MM.1S (cell line): ENCODE measurements around the gene TPR.

Experiments
- DNase-seq: peaks from one replicate; pipeline ENCODE4 v3.0.0-alpha.2; 2015
- H2AFZ ChIP-seq: fragments of 300-600 bp; sonication (generic); 2 replicates; pipeline ENCODE4 v1.6.0; 2016; ENCODE audit warnings: antibody characterized with exemption, low read length
- H3F3A ChIP-seq: fragments of 300-600 bp; sonication (generic); 2 replicates; pipeline ENCODE4 v1.6.1; 2016; ENCODE audit warnings: mild to moderate bottlenecking, antibody characterized with exemption, low read length, moderate library complexity, mixed read lengths; ENCODE audit not compliant: insufficient read depth
- H3K27ac ChIP-seq: fragments of 300-600 bp; sonication (generic); 2 replicates; pipeline ENCODE4 v1.5.1; 2016; ENCODE audit warnings: mild to moderate bottlenecking, low read length
- H3K27me3 ChIP-seq: fragments of 300-600 bp; sonication (generic); replicated peaks from 2 replicates; pipeline ENCODE4 v1.6.0; 2016; ENCODE audit warnings: low read length; ENCODE audit not compliant: insufficient read depth
- H3K36me3 ChIP-seq: fragments of 300-600 bp; sonication (generic); replicated peaks from 2 replicates; pipeline ENCODE4 v1.6.1; 2016; ENCODE audit warnings: mild to moderate bottlenecking, low read length, mixed read lengths; ENCODE audit not compliant: insufficient read depth
- H3K4me1 ChIP-seq: fragments of 300-600 bp; sonication (generic); 2 replicates; pipeline ENCODE4 v1.6.1; 2016; ENCODE audit warnings: low read length, mixed read lengths
- H3K4me2 ChIP-seq: fragments of 300-600 bp; sonication (generic); 2 replicates; pipeline ENCODE4 v1.6.0; 2016; ENCODE audit warnings: low read depth, low read length
- H3K4me3 ChIP-seq: fragments of 300-600 bp; sonication (generic); 2 replicates; pipeline ENCODE4 v1.5.1; 2016; ENCODE audit warnings: low read length, mixed read lengths
- H3K79me2 ChIP-seq: fragments of 300-600 bp; sonication (generic); 2 replicates; pipeline ENCODE4 v1.6.1; 2016; ENCODE audit warnings: mixed run types, low read length, mixed read lengths
- H3K9ac ChIP-seq: fragments of 300-600 bp; sonication (generic); 2 replicates; pipeline ENCODE4 v1.6.1; 2016; ENCODE audit warnings: low read length, mixed read lengths
- H3K9me2 ChIP-seq: fragments of 300-600 bp; sonication (generic); replicated peaks from 2 replicates; pipeline ENCODE4 v1.6.1; 2016; ENCODE audit warnings: mild to moderate bottlenecking, low read length, mixed read lengths; ENCODE audit not compliant: insufficient read depth
- H3K9me3 ChIP-seq: fragments of 300-600 bp; sonication (generic); replicated peaks from 2 replicates; pipeline ENCODE4 v1.6.1; 2016; ENCODE audit warnings: mild to moderate bottlenecking, low read length, mixed read lengths; ENCODE audit not compliant: insufficient read depth
- H4K20me1 ChIP-seq: fragments of 300-600 bp; sonication (generic); 2 replicates; pipeline ENCODE4 v1.6.1; 2016; ENCODE audit warnings: mild to moderate bottlenecking, low read length, moderate library complexity, mixed read lengths; ENCODE audit not compliant: insufficient read depth
- EZH2 ChIP-seq: fragments of 300-600 bp; sonication (generic); optimal IDR thresholded peaks from 2 replicates; pipeline ENCODE3; 2017; ENCODE audit warnings: low read depth, mild to moderate bottlenecking, antibody characterized with exemption, low read length, mixed read lengths
- EZH2phosphoT487 ChIP-seq: fragments of 300-600 bp; sonication (generic); IDR thresholded peaks from 2 replicates; pipeline ENCODE4 v1.6.1; 2018; ENCODE audit warnings: antibody characterized with exemption, low read length
- TF ChIP-seq, protein P1 (sequence below): fragments of 300-600 bp; sonication (generic); IDR thresholded peaks from 2 replicates; pipeline ENCODE4 v1.5.1; 2016; ENCODE audit warnings: antibody characterized with exemption, low read length, mixed read lengths

The TPR gene

DNA sequence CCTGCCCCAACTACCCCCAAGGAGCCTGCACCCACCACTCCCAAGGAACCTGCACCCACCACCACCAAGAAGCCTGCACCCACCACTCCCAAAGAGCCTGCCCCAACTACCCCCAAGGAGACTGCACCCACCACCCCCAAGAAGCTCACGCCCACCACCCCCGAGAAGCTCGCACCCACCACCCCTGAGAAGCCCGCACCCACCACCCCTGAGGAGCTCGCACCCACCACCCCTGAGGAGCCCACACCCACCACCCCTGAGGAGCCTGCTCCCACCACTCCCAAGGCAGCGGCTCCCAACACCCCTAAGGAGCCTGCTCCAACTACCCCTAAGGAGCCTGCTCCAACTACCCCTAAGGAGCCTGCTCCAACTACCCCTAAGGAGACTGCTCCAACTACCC lies 67.6 kb downstream of the TPR start:
- Histone ChIP-seq H3K4me3 (no peak overlapping the region), H3K9me3 (no peaks in the 10 kb centered on the region), H3K79me2 (no peaks in the 10 kb centered on the region), H3K9ac (no peak overlapping the region), H3K36me3 (peaks cover 4% of the 10 kb centered on the region; the same call in 1 of the 2 replicates), H4K20me1 (no peaks in the 10 kb centered on the region), H3F3A (no peaks in the 10 kb centered on the region), H3K4me1 (no peaks in the 10 kb centered on the region), H3K9me2 (no peaks in the 10 kb centered on the region), H2AFZ (no peak overlapping the region), H3K27ac (no peak overlapping the region), H3K27me3 (no peaks in the 10 kb centered on the region), H3K4me2 (no peak overlapping the region)
- DNase-seq, result no peak
- no peak for TF ChIP-seq EZH2phosphoT487
- no peak for TF ChIP-seq EZH2
- TF ChIP-seq, protein P1, sequence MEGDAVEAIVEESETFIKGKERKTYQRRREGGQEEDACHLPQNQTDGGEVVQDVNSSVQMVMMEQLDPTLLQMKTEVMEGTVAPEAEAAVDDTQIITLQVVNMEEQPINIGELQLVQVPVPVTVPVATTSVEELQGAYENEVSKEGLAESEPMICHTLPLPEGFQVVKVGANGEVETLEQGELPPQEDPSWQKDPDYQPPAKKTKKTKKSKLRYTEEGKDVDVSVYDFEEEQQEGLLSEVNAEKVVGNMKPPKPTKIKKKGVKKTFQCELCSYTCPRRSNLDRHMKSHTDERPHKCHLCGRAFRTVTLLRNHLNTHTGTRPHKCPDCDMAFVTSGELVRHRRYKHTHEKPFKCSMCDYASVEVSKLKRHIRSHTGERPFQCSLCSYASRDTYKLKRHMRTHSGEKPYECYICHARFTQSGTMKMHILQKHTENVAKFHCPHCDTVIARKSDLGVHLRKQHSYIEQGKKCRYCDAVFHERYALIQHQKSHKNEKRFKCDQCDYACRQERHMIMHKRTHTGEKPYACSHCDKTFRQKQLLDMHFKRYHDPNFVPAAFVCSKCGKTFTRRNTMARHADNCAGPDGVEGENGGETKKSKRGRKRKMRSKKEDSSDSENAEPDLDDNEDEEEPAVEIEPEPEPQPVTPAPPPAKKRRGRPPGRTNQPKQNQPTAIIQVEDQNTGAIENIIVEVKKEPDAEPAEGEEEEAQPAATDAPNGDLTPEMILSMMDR, result no peak

DNA sequence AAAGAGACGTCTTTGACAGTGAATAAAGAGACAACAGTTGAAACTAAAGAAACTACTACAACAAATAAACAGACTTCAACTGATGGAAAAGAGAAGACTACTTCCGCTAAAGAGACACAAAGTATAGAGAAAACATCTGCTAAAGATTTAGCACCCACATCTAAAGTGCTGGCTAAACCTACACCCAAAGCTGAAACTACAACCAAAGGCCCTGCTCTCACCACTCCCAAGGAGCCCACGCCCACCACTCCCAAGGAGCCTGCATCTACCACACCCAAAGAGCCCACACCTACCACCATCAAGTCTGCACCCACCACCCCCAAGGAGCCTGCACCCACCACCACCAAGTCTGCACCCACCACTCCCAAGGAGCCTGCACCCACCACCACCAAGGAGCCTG lies 68.5 kb downstream of the TPR start:
- Histone ChIP-seq H3F3A (no peaks in the 10 kb centered on the region), H3K4me3 (no peak overlapping the region), H3K9me3 (no peaks in the 10 kb centered on the region), H4K20me1 (no peaks in the 10 kb centered on the region), H3K27ac (no peak overlapping the region), H3K4me1 (no peaks in the 10 kb centered on the region), H2AFZ (no peak overlapping the region), H3K36me3 (no peaks in the 10 kb centered on the region), H3K9ac (no peak overlapping the region), H3K79me2 (no peaks in the 10 kb centered on the region), H3K4me2 (no peak overlapping the region), H3K27me3 (no peaks in the 10 kb centered on the region), H3K9me2 (no peaks in the 10 kb centered on the region)
- TF ChIP-seq EZH2phosphoT487 (no peak), EZH2 (no peak)
- TF ChIP-seq, protein P1, result no peak
- no peak for DNase-seq

DNA sequence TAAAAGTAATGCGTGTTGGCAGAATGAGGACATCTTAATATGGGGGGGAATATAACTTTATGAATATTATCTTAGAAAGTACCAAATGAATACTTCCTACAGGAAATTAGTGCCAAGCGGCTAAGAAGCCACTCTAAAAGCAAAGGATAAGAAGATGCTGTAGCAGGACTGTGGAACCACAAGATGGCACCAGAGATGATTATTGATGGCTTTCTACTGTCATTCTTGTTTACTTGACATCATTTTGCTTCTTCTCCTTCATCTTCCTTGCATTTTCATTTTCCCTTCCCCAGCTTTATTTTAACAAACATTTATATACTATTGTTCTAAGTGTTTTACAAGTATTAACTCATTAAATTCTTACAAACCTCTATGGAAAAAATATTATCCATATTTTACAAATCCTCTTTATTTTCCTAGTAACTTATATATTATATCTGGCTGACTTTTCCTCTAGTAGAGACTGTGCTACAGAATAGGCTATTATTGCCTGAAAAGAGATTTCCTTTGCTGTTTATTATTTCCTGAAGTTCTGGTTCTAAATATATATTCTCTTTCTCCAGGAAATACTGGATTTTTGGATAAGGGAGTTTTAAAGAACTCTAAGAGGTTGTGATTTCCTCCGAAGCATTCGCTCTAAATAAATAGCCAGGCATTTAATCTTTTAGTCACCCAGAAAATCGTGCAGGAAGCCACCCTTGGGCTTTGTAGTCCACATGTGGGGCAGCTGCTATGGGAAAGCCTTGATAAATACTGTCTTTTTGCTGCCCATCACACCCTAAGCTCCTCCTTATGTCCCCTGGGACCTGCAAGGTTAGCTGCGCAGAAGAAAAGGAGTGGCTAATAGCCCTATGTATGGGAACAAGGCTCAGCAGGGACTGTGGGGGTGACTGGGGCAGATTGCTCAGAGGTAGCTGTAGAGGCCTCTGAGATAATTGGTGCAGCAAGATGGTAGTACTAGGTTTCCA lies 69.8 kb downstream of the TPR start:
- H3K27me3 ChIP-seq, result no peaks in the 10 kb centered on the region
- no peaks in the 10 kb centered on the region for H3K4me1 ChIP-seq
- H3K9me2 ChIP-seq, result no peaks in the 10 kb centered on the region
- H3K36me3 ChIP-seq, result no peaks in the 10 kb centered on the region
- no peaks in the 10 kb centered on the region for H3K9me3 ChIP-seq
- H3K27ac ChIP-seq, result no peak overlapping the region
- H2AFZ ChIP-seq, result no peak overlapping the region
- H3K79me2 ChIP-seq, result no peaks in the 10 kb centered on the region
- no peak overlapping the region for H3K4me3 ChIP-seq
- no peaks in the 10 kb centered on the region for H3F3A ChIP-seq
- no peaks in the 10 kb centered on the region for H4K20me1 ChIP-seq
- DNase-seq, result peak; percentile 46
- TF ChIP-seq EZH2phosphoT487, result no peak
- no peak for TF ChIP-seq EZH2
- TF ChIP-seq, protein P1, result peak; percentile 58
- no peak overlapping the region for H3K4me2 ChIP-seq
- no peak overlapping the region for H3K9ac ChIP-seq
